Measurements from ENCODE around the gene RNF225.
"Not testable (repeated sequence)": the region's sequence is repeated elsewhere in the genome, so short reads cannot be mapped to it uniquely, and the experiment has no call there.

The RNF225 gene

DNA sequence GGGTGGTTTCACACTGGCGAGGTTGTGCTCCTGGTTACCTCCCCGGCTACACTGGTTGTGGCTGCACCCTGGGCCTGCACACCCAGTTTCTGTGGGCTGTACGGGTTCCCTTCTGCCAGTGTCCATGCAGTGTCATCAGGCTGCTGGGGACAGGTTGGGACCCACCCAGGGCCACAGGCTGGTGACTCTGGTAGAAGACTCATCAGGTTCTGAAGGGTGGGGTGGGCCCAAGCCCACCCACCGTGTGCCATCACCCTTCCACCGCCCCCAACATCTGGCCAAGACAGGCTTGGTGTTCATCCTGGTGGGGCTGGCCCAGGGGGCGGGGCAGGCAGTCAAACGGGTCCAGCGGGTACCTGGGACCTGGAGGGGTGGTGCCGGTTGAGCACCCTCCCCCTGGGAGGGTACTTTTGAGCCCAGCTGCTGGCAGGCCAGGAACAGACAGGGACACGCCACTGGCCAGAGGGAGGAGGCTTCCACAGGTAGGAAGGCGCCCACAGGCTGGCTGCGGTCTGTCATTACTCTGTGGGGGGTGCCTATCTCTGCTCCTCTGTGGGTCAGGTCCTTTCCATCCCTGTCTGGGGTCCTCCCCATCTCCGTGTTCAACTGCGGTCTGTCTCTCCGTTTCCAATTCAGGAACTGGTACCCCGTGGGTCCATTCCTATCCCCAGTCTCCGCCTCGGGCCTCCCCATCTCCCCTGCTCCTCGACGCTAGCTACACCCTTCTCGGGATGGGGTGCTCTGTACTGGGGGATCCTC, at the start of gene RNF225:
Gene RNF225 (plus strand): TSS at position 437 of the 759 bp plus-strand sequence. CDS start 434 bp downstream, outside the sequence.
- peak; percentile 90 for DNase-seq

- peak; percentile 93 for DNase-seq
These were observed 48.2 kb upstream of the RNF225 start for GRCh38 chr19:58346961-58347929.

DNA sequence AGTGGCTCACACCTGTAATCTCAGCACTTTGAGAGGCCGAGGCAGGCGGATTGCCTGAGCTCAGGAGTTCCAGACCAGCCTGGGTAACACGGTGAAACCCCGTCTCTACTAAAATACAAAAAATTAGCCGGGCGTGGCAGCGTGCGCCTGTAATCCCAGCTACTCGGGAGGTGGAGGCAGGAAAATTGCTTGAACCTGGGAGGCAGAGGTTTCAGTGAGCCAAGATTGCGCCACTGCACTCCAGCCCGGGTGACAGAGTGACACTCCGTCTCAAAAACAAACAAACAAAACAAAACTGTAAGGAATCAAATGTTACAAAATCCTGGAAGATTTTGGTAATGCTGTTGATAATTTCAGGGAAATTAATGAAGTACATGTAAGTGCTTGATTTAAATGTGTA, 47.4 kb upstream of the RNF225 start:
- not testable (repeated sequence) for DNase-seq

- no peak for DNase-seq
These were observed 45.9 kb upstream of the RNF225 start for GRCh38 chr19:58349590-58349989.

DNA sequence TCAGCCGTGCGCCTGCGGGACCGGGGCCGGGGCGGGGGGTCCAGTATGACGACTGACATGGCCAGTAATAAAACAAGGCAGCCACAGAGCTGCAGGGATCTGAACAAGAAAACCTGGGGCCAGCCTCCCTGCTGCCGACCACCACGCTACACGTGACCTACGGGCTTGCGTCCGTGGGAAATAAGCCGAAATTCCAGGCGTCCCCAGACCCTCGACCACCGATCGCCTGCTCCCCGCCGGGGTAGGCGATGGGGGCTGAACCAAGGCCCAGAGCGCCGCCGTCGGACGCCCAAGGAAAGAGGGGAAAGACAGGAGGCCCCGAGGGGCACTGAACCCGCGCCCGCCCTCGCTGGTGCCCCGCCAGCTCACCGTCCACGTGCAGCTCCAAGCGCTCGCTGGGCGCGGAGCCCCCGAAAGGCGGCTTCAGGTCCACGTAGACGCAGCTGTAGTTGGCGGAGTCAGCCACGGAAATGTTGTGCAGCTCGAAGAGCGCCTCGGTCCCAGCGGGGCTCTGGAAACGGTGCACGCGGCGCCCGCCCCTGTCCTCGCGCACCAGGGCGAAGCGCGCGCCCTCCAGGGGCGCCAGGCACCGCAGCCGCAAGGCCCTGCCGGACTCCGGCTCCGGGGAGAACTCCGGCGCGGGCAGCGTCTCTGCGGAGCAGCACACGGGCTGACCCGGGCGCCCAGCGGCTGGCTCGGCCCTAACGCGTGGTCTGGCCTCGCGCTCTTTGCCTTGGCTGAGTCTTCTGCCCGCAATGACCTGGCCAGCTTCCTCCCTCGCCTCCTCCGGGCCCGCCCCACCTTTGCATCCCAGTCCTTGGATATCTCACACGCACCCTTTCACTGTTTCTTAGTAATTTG, 45.2 kb upstream of the RNF225 start:
- no peak for DNase-seq

DNA sequence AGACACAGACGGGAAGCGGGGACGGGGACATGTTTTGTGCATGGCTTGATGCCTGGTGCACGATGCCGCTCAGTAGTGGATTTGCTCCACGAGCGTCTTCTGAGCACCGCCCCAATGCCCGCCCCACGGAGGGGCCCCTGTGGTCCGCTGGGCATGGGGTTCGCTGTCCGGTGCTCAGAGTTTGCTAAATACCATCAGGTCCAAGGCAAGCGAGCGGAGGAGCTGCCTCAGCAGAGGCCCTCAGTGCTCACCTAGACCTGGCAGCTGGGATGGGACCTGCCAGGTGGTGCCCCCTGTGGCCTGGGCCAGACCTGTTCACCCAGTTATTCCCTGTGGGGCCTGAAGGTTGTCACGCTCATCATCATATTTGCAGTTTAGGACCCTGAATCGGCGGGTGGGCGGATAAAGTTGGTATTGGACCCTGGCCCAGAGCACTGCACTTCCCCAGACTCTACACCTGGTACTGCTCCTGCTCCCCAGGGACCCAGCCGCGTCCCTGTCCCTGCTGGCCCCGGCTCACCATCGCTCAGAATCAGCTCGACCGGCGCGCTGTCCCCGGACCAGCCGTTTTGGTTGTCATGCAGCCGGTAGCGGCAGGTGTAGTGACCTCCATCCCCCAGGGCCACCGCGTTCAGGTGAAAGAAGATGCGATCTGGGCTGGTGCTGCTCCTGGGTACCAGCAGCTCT, 44.4 kb upstream of the RNF225 start:
- no peak for DNase-seq

- DNase-seq, result no peak
These were observed 43.9 kb upstream of the RNF225 start for GRCh38 chr19:58351558-58351878.

DNA sequence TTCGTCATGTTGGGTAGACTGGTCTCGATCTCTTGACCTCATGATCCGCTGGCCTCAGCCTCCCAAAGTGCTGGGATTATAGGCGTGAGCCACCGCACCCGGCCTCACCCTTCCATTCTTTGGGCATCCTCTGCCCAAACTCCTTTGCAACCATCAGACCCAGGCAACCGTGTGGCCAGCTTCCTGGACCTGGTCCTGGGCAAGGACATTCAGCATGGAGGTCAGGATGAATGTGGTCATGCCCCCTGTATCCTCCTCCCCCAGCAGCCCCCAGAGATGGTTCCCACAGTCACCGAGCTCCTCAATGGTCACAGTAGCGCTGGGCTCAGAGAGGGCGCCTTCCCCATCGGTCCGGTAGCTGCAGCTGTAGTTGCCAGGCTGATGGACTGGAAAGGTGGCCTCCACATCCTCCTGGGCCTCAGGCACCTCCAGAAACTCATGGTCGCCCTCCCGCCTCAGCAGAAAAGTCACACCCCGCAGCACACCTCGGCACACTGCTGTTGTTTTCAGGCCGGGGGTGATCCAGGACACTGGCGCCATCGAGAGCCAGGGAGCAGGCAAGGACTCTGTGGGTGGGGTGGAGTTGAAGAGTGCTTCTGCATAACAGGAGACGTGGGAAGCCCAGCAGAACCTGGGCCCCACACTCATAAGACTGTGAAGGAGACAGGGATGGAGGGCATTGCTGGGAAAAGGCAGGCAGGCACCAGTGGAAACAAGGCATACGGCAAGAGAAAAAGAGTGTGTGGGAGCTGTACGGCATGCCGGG, 43.3 kb upstream of the RNF225 start:
- no peak for DNase-seq

- no peak for DNase-seq
These were observed 42.4 kb upstream of the RNF225 start, which contains the start of gene A1BG for GRCh38 chr19:58352760-58353671. A1BG (minus strand) TSS chr19:58353492; CDS start chr19:58353437, 55 bp downstream.

DNA sequence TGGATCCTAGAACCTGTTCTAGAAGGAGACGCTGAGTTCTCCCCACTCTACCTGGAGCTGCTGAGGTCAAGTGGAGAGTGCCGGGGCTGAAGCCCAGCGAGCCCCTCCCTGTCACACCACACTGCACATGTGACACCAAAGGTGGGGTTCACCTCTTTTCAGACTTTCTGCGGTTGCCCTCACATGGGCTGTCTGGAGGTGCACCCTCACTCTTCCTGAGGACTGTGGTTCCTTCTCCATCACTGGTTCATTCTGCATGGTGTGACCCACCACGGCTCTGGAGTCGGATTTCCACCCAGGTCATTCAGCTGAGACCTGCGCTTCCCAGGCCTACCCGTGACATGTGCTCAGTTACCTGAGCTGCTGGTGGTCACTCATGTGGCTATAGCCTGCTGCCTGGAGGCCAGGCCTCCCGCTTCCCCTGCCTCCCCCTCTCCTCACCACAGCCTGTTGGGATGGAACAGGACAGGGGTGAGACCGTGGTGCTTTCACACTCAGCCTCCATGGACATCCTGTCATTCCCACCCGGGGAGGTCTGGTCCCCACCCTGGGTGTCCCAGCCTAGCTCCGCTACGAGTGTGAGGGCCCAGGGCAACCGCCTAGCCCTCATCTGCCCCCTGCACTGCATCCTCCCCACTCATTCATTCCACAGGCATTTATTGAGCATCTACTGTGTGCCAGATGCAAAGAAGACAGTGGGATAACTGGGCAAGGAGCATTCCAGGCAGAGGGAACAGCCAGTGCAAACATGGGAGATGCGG, 41.6 kb upstream of the RNF225 start:
- no peak for DNase-seq

DNA sequence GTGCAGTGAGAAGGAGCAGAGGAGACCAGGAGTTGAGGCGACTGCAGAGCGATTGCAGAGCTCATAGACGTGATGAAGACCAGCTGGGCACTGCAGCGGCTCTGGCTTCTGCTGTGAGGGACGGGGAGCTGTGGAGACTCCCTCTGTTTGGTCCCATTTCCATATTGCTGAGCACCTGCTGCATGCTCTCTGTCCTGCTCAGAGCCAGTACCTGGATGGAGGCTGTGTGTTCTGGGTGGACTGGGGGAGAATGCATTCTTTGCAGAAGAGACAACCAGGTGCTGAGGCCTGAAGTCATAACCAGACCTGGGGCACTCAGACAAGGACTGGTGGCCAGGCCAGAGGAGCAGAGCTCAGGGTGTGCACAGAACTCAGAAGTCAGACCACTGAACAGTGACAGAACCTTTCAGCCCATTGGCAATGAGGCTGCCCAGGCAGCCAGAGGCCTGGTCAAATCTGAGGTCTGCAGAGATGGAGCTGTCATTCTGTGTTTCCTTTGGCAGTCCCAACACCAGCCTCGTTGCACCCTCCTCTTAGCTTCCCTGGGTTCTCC, 40.9 kb upstream of the RNF225 start:
- DNase-seq, result no peak

- DNase-seq, result no peak
These were observed 40.1 kb upstream of the RNF225 start for GRCh38 chr19:58355215-58355796.

DNA sequence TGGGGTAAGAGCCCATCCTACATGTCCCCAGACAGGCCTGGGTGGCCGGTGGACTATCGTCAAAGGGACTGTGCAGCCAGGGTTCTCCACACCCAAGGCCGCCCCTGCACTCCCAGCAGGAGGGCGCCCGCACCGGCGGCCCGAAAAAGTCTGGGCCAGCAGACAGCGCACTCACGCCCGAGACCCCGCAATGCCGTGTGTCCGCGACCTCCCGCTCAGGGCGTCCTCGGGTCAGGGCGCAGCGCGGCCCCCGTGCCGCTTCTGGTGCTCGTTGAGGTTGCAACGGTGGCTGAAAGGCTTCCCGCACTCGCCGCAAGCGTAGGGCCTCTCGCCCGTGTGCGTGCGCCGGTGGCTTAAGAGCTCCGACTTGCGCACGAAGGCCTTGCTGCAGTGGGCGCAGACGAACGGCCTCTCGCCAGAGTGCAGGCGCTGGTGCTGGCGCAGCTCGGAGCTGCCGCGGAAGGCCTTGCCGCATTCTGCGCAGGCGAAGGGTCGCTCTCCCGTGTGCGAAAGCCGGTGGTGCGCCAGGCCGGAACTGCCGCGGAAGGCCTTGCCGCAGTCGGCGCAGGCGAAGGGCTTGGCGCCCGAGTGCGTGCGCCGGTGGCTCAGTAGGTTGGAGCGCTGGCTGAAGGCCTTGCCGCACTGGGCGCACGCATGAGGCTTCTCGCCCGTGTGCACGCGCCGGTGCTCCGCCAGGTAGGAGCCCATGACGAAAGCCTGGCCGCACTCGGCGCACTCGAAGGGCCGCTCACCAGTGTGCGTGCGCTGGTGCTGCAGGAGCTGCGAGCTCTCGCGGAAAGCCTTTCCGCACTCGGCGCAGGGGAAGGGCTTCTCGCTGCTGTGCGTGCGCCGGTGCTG, 39.3 kb upstream of the RNF225 start:
- DNase-seq, result no peak

DNA sequence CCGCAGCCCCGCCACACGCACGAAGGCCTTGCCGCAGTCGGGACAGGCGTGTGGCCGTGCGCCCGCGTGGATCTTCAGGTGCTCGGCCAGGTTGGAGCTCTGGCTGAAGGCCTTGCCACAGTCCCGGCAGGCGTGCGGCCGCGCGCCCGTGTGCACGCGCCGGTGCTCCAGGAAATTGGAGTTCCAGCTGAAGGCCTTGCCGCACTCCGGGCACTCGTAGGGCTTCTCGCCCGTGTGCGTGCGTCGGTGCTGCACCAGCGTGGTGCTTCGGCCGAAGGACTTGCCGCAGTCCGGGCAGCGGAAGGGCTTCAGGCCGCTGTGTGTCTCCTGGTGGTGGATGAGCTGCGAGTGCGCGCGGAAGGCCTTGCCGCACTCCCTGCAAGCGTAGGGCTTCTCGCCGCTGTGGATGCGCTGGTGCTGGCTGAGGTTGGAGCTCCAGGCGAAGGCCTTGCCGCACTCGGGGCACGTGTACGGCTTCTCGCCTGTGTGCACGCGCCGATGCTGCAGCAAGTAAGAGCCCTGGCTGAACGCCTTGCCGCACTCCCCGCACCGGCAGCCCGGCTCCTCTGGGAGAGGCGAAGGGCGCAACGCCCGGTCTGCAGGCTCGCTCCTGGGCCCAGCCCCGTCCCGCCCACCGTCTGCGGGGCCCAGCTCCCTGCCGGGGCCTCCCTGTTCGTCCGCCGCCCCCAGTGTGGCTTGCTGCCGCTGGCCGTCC, 38.5 kb upstream of the RNF225 start:
- DNase-seq, result no peak

DNA sequence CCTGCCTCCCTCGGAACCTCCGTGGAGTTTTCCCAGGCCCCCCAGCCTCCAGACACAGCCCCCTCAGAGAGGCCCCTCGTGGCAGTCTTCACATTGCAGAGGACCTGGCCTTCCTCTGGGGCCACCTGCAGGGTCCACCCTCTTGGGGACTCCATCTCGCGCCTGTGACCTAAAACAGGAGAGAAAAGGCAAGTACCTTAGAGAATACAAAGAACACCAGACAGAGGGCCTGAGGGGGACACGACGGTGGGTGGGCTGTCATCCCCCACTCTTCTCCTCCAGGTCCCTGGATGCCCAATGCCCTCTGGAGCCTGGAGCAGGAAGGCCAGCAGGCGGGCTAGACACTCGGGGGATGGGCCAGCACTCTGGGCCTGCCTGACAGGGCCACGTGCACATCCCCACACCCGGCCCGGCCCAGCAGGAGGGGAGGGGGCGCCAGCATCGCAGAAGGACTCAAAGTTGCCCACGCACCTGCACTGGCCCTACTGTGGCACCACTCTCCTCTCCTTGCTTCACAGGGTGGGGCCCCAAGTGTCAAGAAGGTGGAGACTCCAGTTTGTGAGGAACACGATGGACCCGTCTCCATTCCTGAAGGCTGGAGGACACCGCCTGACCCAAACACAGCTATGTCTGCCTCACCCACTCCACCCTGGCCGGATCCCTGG, 37.8 kb upstream of the RNF225 start:
- peak; percentile 49 for DNase-seq

GRCh38 chr19:58361900-58362271, 33.6 kb upstream of the RNF225 start:
- no peak for DNase-seq
